K562 (cell line): ENCODE results near the gene ZRANB1. TPM values are rescaled to one million over a fixed set of nuclear protein-coding genes. Genes with fewer than 3 reads are reported as not detected.

Source experiments
- ATAC-seq: fragments of 200-7000 bp; cut with Tn5 transposase; 3 replicates; pipeline ENCODE4 v1.9.1; 2020; ENCODE audit warnings: moderate library complexity
- BruUV-seq: library from RNA; stranded (reverse); fragments of 400-500 nt; replicated peaks from 2 replicates; lab custom pipeline; 2021; lab: Mats Ljungman, UMichigan
- CTCF ChIA-PET: fragments of 300-600 bp; formaldehyde crosslinking; extraction: SDS; loops from one replicate; lab custom pipeline; 2021; ENCODE audit warnings: low intra/inter-chr PET ratio; lab: Yijun Ruan, JAX
- POLR2A ChIA-PET: fragments of 300-600, 350-650 bp; sonication (Branson Sonifier 250); formaldehyde crosslinking; extraction: SDS; loops from one replicate; lab custom pipeline; 2021; ENCODE audit warnings: antibody characterized with exemption, inconsistent platforms; lab: Yijun Ruan, JAX
- DNase-seq, 4 experiments: peaks; one replicate each; pipeline versions ENCODE4 v3.0.0 to v3.0.0-alpha.2; 2011 to 2018; ENCODE audit warnings: low spot score in 3 of 4, mixed read lengths in 3 of 4; ENCODE audit errors: extremely low read depth in 1 of 4
- FAIRE-seq: peaks from 2 replicates; lab custom pipeline; 2011; peaks lifted over from hg19 to GRCh38; lab: Jason Lieb, UNC
- H2AFZ ChIP-seq: 2 replicates; pipeline ENCODE4 v1.6.0; 2011; ENCODE audit warnings: low read depth, low read length, control low read depth, inconsistent platforms
- H3K27ac ChIP-seq: fragments of 200-600 bp; 3 replicates; pipeline ENCODE4 v1.8.0; 2011; ENCODE audit warnings: low read depth, mild to moderate bottlenecking, control low read depth, inconsistent platforms, low read length, moderate library complexity, mixed read lengths; ENCODE audit errors: extremely low read depth
- H3K27me3 ChIP-seq, 2 experiments: fragments of 300-600 bp in 1 of 2; 2 replicates in 1 of 2; 3 replicates in 1 of 2; pipeline versions ENCODE4 v1.6.0 to v1.8.0; 2011; ENCODE audit warnings: inconsistent platforms in 2 of 2, low read length in 2 of 2, mild to moderate bottlenecking in 1 of 2, mixed read lengths in 1 of 2, moderate library complexity in 1 of 2; ENCODE audit not compliant: control insufficient read depth in 2 of 2, insufficient read depth in 2 of 2
- H3K36me3 ChIP-seq: fragments of 300-600 bp; 3 replicates; pipeline ENCODE4 v1.8.0; 2011; ENCODE audit warnings: mild to moderate bottlenecking, low read length, inconsistent platforms; ENCODE audit not compliant: control insufficient read depth, insufficient read depth
- H3K4me1 ChIP-seq, 2 experiments: fragments of 200-600 bp in 1 of 2; replicated peaks in 1 of 2; 2 replicates in 1 of 2; 3 replicates in 1 of 2; pipeline versions ENCODE4 v1.5.1 to v1.8.0; 2011; ENCODE audit warnings: inconsistent platforms in 2 of 2, low read length in 2 of 2, mild to moderate bottlenecking in 1 of 2, mixed read lengths in 1 of 2, moderate library complexity in 1 of 2; ENCODE audit not compliant: control insufficient read depth in 2 of 2, insufficient read depth in 2 of 2
- H3K4me2 ChIP-seq: 2 replicates; pipeline ENCODE4 v1.6.1; 2011; ENCODE audit warnings: low read length, control low read depth, inconsistent platforms, mixed read lengths; ENCODE audit not compliant: insufficient read depth
- H3K4me3 ChIP-seq: fragments of 200-600 bp; sonication (generic), shearing (Covaris generic); 2 replicates; pipeline ENCODE4 v1.5.1; 2016; ENCODE audit warnings: control low read depth, inconsistent platforms
- H3K79me2 ChIP-seq: fragments of 200-600 bp; 3 replicates; pipeline ENCODE4 v1.8.0; 2011; ENCODE audit warnings: low read length, inconsistent platforms; ENCODE audit not compliant: control insufficient read depth, insufficient read depth
- H3K9ac ChIP-seq, 2 experiments: 2 replicates each; pipeline versions ENCODE4 v1.6.0 to v1.6.1; 2011; ENCODE audit warnings: low read depth in 2 of 2, low read length in 2 of 2, control low read depth in 1 of 2, inconsistent platforms in 1 of 2, mild to moderate bottlenecking in 1 of 2, mixed read lengths in 1 of 2; ENCODE audit not compliant: insufficient read depth in 1 of 2
- H3K9me1 ChIP-seq: one replicate; pipeline ENCODE4 v1.6.0; 2011; ENCODE audit warnings: inconsistent platforms, mild to moderate bottlenecking, low read length, moderate library complexity; ENCODE audit not compliant: control insufficient read depth, insufficient read depth
- H3K9me3 ChIP-seq: replicated peaks from 2 replicates; pipeline ENCODE4 v1.5.1; 2011; ENCODE audit warnings: low read depth, low read length, inconsistent platforms; ENCODE audit not compliant: control insufficient read depth, insufficient read depth
- H4K20me1 ChIP-seq: replicated peaks from 2 replicates; pipeline ENCODE4 v1.6.1; 2011; ENCODE audit warnings: low read length, inconsistent platforms, mixed read lengths; ENCODE audit not compliant: control insufficient read depth, insufficient read depth
- ARID2 ChIP-seq: fragments of 450-650 bp; IDR thresholded peaks from 2 replicates; pipeline ENCODE4 v1.6.1; 2017; ENCODE audit warnings: antibody characterized with exemption, mild to moderate bottlenecking
- CBX3 ChIP-seq, 2 experiments: IDR thresholded peaks; 1 replicate in 1 of 2; 2 replicates in 1 of 2; pipeline ENCODE4 v1.6.1; 2012; ENCODE audit warnings: inconsistent platforms in 2 of 2, low read length in 2 of 2, borderline replicate concordance in 1 of 2, control low read depth in 1 of 2
- FOXA1 ChIP-seq: fragments of 450-650 bp; IDR thresholded peaks from 2 replicates; pipeline ENCODE4 v1.6.1; 2016; ENCODE audit warnings: mild to moderate bottlenecking, borderline replicate concordance
- FOXA3 ChIP-seq, 2 experiments: fragments of 450-650 bp in 1 of 2; sonication (generic) in 1 of 2; formaldehyde crosslinking; IDR thresholded peaks in 1 of 2; conservative IDR thresholded peaks in 1 of 2; 2 replicates each; pipeline versions ENCODE4 v1.4.0 to v1.8.0; 2020 to 2022; ENCODE audit warnings: mild to moderate bottlenecking in 2 of 2, missing genetic modification reagents in 1 of 2
- RAD21 ChIP-seq, 2 experiments: fragments of 250-450 bp in 1 of 2; fragments of 450-650 bp in 1 of 2; sonication (Bioruptor Pico) in 1 of 2; formaldehyde crosslinking in 1 of 2; IDR thresholded peaks in 1 of 2; conservative IDR thresholded peaks in 1 of 2; 2 replicates each; pipeline versions ENCODE4 v1.4.0 to v1.8.0; 2020 to 2022; ENCODE audit warnings: mild to moderate bottlenecking in 2 of 2, moderate library complexity in 1 of 2
- RBFOX2 ChIP-seq: fragments of 200-400 bp; formaldehyde crosslinking; IDR thresholded peaks from 2 replicates; pipeline ENCODE4 v1.6.1; 2017; ENCODE audit warnings: low read depth, mild to moderate bottlenecking, low read length, moderate library complexity
- TCFL5 ChIP-seq: fragments of 250-450 bp; sonication (Bioruptor Pico); conservative IDR thresholded peaks from 2 replicates; pipeline ENCODE4 v1.6.1; 2021; ENCODE audit warnings: mild to moderate bottlenecking, moderate library complexity, matching md5 sums
- whole genome bisulfite sequencing: fragments of 100-300 bp; shearing (Covaris generic); methylation state at CpG from one replicate; pipeline ENCODE4 v1.1.6; 2016; ENCODE audit warnings: low coverage, mixed read lengths; ENCODE audit not compliant: insufficient coverage; ENCODE audit errors: missing lambda C conversion rate; 5-methylcytosine and 5-hydroxymethylcytosine counted together
- in situ Hi-C: fragments of 300-500 bp; cut with MboI; formaldehyde crosslinking; loops from 4 replicates; pipeline ENCODE4 v1.15.0; 2018; ENCODE audit warnings: inconsistent platforms, mixed read lengths
- intact Hi-C: fragments of 100-400 bp; cut with micrococcal nuclease; formaldehyde crosslinking; loops from 2 replicates; pipeline ENCODE4 v1.14.2; 2022
- polyA plus RNA-seq, 8 experiments: library from polyadenylated mRNA; depleted of rRNA in 4 of 8; stranded (reverse) in 5 of 8; unstranded in 3 of 8; fragments of >200 nt; fragmentation: Nextera tagmentation in 2 of 8; fragmentation: Illumina TruSeq in 1 of 8; extraction: Ambion mirVana in 2 of 8; extraction: Trizol in 1 of 8; gene quantifications; 2 replicates each; pipeline versions ENCODE4 v1.2.1 to v1.2.3, GENCODE V29; 2011 to 2014; ENCODE audit warnings: inconsistent platforms in 1 of 8, missing spikeins in 1 of 8
- total RNA-seq, 7 experiments: library from RNA; depleted of rRNA in 6 of 7; stranded (reverse); fragments of >200 nt in 6 of 7; fragmentation: Illumina TruSeq in 2 of 7; extraction: Trizol in 2 of 7; gene quantifications; 2 replicates each; pipeline versions ENCODE4 v1.2.1 to v1.2.3, GENCODE V29; 2011 to 2021; ENCODE audit warnings: low replicate concordance in 1 of 7
- TF ChIP-seq, protein P1 (sequence below): fragments of 250-450 bp; sonication (Bioruptor Pico); IDR thresholded peaks from 2 replicates; pipeline ENCODE4 v1.5.0; 2021
- TF ChIP-seq, protein P2 (sequence below): sonication (generic); formaldehyde crosslinking; IDR thresholded peaks from 2 replicates; pipeline ENCODE4 v1.8.1; 2023; ENCODE audit warnings: mild to moderate bottlenecking, missing genetic modification reagents

Gene ZRANB1
- total and polyA plus RNA-seq, 9 of the 15 experiments (the other 6 are each of a cell fraction or from before 2014, with no cell fraction given), result 0.07 to 1.1 (median 0.64) TPM

DNA sequence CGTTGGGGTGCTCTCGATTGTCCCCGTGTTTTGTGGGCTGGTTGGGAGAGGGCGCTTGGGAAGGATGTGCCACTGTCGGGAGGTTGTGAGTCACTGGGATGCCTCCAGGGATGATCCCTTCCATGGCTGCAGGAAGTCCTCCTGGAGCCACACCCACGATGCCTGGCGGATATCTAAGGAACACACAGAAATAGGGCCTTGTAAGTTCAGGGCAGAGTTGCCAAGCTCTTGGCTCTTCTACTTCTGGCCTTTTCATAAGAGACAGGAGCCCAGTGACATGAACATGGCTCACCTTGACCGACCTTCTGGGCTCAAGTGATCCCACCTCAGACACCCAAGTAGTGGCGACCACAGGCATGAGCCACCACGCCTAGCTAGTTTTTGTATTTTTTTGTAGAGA is 47.6 kb downstream of the ZRANB1 start:
- Histone ChIP-seq H3K9me3 (no peaks in the 10 kb centered on the region), H3K4me3 (no peak overlapping the region), H3K27ac (no peak overlapping the region), H3K9ac (no peak overlapping the region), H3K9me1 (no peaks in the 10 kb centered on the region), H3K4me2 (no peak overlapping the region), H3K27me3 (no peaks in the 10 kb centered on the region), H4K20me1 (no peaks in the 10 kb centered on the region), H3K36me3 (no peaks in the 10 kb centered on the region), H2AFZ (no peak overlapping the region), H3K4me1 (no peaks in the 10 kb centered on the region), H3K79me2 (no peaks in the 10 kb centered on the region)
- DNase-seq (no peak), ATAC-seq (no peak), FAIRE-seq (peak; percentile 15)
- BruUV-seq, result no TSS peak
- ChIA-PET CTCF (no interaction called here), POLR2A (no interaction called here)
- intact Hi-C loops, result no loop called here
- no CpG with 5 or more reads among the region's 10 CpGs for WGBS
- TF ChIP-seq FOXA3 (CRISPR knock-in tag; conservative IDR thresholded peaks at IDR 0.05 in 1 of 2, IDR thresholded peaks at IDR 0.05 in 1 of 2) (no peak), TCFL5 (no peak), RAD21 (CRISPR knock-in tag; conservative IDR thresholded peaks at IDR 0.05 in 1 of 2, IDR thresholded peaks at IDR 0.05 in 1 of 2) (no peak), FOXA1 (no peak), ARID2 (no peak), RBFOX2 (no peak), CBX3 (IDR thresholded peaks at IDR 0.05; ENCODE audit: borderline replicate concordance in 1 of 2, low read length in 2 of 2) (no peak)
- TF ChIP-seq, protein P1, sequence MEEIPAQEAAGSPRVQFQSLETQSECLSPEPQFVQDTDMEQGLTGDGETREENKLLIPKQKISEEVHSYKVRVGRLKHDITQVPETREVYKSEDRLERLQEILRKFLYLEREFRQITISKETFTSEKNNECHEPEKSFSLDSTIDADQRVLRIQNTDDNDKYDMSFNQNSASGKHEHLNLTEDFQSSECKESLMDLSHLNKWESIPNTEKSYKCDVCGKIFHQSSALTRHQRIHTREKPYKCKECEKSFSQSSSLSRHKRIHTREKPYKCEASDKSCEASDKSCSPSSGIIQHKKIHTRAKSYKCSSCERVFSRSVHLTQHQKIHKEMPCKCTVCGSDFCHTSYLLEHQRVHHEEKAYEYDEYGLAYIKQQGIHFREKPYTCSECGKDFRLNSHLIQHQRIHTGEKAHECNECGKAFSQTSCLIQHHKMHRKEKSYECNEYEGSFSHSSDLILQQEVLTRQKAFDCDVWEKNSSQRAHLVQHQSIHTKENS (CRISPR knock-in tag), result no peak
- TF ChIP-seq, protein P2, sequence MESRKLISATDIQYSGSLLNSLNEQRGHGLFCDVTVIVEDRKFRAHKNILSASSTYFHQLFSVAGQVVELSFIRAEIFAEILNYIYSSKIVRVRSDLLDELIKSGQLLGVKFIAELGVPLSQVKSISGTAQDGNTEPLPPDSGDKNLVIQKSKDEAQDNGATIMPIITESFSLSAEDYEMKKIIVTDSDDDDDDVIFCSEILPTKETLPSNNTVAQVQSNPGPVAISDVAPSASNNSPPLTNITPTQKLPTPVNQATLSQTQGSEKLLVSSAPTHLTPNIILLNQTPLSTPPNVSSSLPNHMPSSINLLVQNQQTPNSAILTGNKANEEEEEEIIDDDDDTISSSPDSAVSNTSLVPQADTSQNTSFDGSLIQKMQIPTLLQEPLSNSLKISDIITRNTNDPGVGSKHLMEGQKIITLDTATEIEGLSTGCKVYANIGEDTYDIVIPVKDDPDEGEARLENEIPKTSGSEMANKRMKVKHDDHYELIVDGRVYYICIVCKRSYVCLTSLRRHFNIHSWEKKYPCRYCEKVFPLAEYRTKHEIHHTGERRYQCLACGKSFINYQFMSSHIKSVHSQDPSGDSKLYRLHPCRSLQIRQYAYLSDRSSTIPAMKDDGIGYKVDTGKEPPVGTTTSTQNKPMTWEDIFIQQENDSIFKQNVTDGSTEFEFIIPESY (CRISPR knock-in tag), result no peak
- in situ Hi-C loops, result no loop called here
